GM12878 (cell line): ENCODE data around the gene SRSF2. TPM values are rescaled to one million over a fixed set of nuclear protein-coding genes. Genes with fewer than 3 reads are reported as not detected.

Source experiments
- ATAC-seq: fragments of 200-7000 bp; cut with Tn5 transposase; 3 replicates; pipeline ENCODE4 v1.9.1; 2020; ENCODE audit warnings: mild to moderate bottlenecking, moderate library complexity
- BruUV-seq: library from RNA; stranded (reverse); fragments of 400-500 nt; replicated peaks from 2 replicates; lab custom pipeline; 2021; lab: Mats Ljungman, UMichigan
- CTCF ChIA-PET: fragments of 300-600 bp; sonication (Branson Sonifier 250); formaldehyde crosslinking; extraction: SDS; loops from one replicate; lab custom pipeline; 2021; ENCODE audit warnings: inconsistent platforms; lab: Yijun Ruan, JAX
- POLR2A ChIA-PET: fragments of 350-600 bp; formaldehyde crosslinking; extraction: SDS; loops from one replicate; lab custom pipeline; 2021; ENCODE audit warnings: inconsistent platforms; lab: Charles Lee
- RAD21 ChIA-PET: fragments of 300-600 bp; sonication (Branson Sonifier 250); formaldehyde crosslinking; loops from one replicate; lab custom pipeline; 2023; ENCODE audit warnings: antibody characterized with exemption; ENCODE audit not compliant: unreplicated experiment; lab: Charles Lee
- SMC1A ChIA-PET: fragments of 300-600 bp; sonication (Branson Sonifier 250); formaldehyde crosslinking; loops from one replicate; lab custom pipeline; 2023; ENCODE audit not compliant: unreplicated experiment, uncharacterized antibody; lab: Charles Lee
- DNase-seq: peaks from one replicate; pipeline ENCODE4 v3.0.0-alpha.2; 2011; ENCODE audit warnings: low read depth, low spot score
- FAIRE-seq: peaks from 3 replicates; lab custom pipeline; 2011; peaks lifted over from hg19 to GRCh38; lab: Jason Lieb, UNC
- H2AFZ ChIP-seq: 2 replicates; pipeline ENCODE4 v1.6.0; 2011; ENCODE audit warnings: low read depth, low read length, control low read depth; ENCODE audit not compliant: control insufficient read depth
- H3K27ac ChIP-seq: 2 replicates; pipeline ENCODE4 v1.5.1; 2011; ENCODE audit warnings: control low read depth; ENCODE audit not compliant: control insufficient read depth, insufficient read depth
- H3K27me3 ChIP-seq, 2 experiments: replicated peaks in 1 of 2; 2 replicates each; pipeline versions ENCODE4 v1.6.0 to v1.6.1; 2011; ENCODE audit warnings: low read length in 1 of 2; ENCODE audit not compliant: control insufficient read depth in 2 of 2, insufficient read depth in 2 of 2
- H3K36me3 ChIP-seq, 2 experiments: 2 replicates each; pipeline ENCODE4 v1.5.1; 2011; ENCODE audit warnings: low read length in 1 of 2; ENCODE audit not compliant: control insufficient read depth in 2 of 2, insufficient read depth in 2 of 2
- H3K4me1 ChIP-seq: 2 replicates; pipeline ENCODE4 v1.6.1; 2011; ENCODE audit warnings: mild to moderate bottlenecking, low read length, moderate library complexity, mixed read lengths; ENCODE audit not compliant: control insufficient read depth, insufficient read depth
- H3K4me2 ChIP-seq: 2 replicates; pipeline ENCODE4 v1.6.0; 2011; ENCODE audit warnings: control low read depth; ENCODE audit not compliant: control insufficient read depth, insufficient read depth
- H3K4me3 ChIP-seq: fragments of 200-600 bp; sonication (generic); 2 replicates; pipeline ENCODE4 v1.5.1; 2016
- H3K79me2 ChIP-seq: 2 replicates; pipeline ENCODE4 v1.6.0; 2011; ENCODE audit warnings: low read length; ENCODE audit not compliant: control insufficient read depth, insufficient read depth
- H3K9ac ChIP-seq: 2 replicates; pipeline ENCODE4 v1.8.0; 2011; ENCODE audit warnings: low read length, control low read depth, mixed read lengths; ENCODE audit not compliant: control insufficient read depth, insufficient read depth
- H3K9me3 ChIP-seq: replicated peaks from 3 replicates; pipeline ENCODE4 v1.5.1; 2011; ENCODE audit warnings: mild to moderate bottlenecking, low read length; ENCODE audit not compliant: control insufficient read depth, insufficient read depth
- H4K20me1 ChIP-seq: 2 replicates; pipeline ENCODE4 v1.6.0; 2011; ENCODE audit not compliant: control insufficient read depth, insufficient read depth
- ASH2L ChIP-seq: fragments of 300-600, 200-600 bp; sonication (generic); IDR thresholded peaks from 2 replicates; pipeline ENCODE4 v1.6.1; 2017; ENCODE audit warnings: low read depth, mild to moderate bottlenecking, borderline replicate concordance
- CBFB ChIP-seq: IDR thresholded peaks from 2 replicates; pipeline ENCODE4 v1.6.1; 2016; ENCODE audit warnings: antibody characterized with exemption, low read depth
- CREB1 ChIP-seq: IDR thresholded peaks from 2 replicates; pipeline ENCODE4 v1.6.1; 2012; ENCODE audit warnings: low read depth, mild to moderate bottlenecking, inconsistent platforms
- EGR1 ChIP-seq, 2 experiments: IDR thresholded peaks; 1 replicate in 1 of 2; 2 replicates in 1 of 2; pipeline ENCODE4 v1.6.1; 2011 to 2012; ENCODE audit warnings: low read depth in 2 of 2, low read length in 2 of 2, borderline replicate concordance in 1 of 2, mild to moderate bottlenecking in 1 of 2, moderate library complexity in 1 of 2
- IRF4 ChIP-seq: IDR thresholded peaks from 2 replicates; pipeline ENCODE4 v1.6.1; 2011; ENCODE audit warnings: low read depth, low read length
- KDM1A ChIP-seq: fragments of 200-600 bp; sonication (generic); IDR thresholded peaks from 2 replicates; pipeline ENCODE4 v1.6.1; 2016; ENCODE audit warnings: borderline replicate concordance
- MXI1 ChIP-seq: fragments of 150-350 bp; IDR thresholded peaks from 2 replicates; pipeline ENCODE4 v1.6.1; 2011; ENCODE audit warnings: low read depth, mild to moderate bottlenecking, inconsistent platforms, low read length, improper control_type of control experiment
- MYC ChIP-seq: IDR thresholded peaks from 2 replicates; pipeline ENCODE4 v1.6.1; 2011; ENCODE audit warnings: mild to moderate bottlenecking, low read length, moderate library complexity, inconsistent platforms; ENCODE audit not compliant: insufficient read depth, insufficient replicate concordance, insufficient read length, severe bottlenecking
- NFYB ChIP-seq: IDR thresholded peaks from 2 replicates; pipeline ENCODE4 v1.6.1; 2011; ENCODE audit warnings: low read depth, mild to moderate bottlenecking, low read length, improper control_type of control experiment, moderate library complexity; ENCODE audit not compliant: insufficient read depth
- PAX5 ChIP-seq: IDR thresholded peaks from 2 replicates; pipeline ENCODE4 v1.6.1; 2011; ENCODE audit warnings: low read depth, low read length, borderline replicate concordance
- PML ChIP-seq: IDR thresholded peaks from 2 replicates; pipeline ENCODE4 v1.6.1; 2012; ENCODE audit warnings: low read length, inconsistent platforms
- POU2F2 ChIP-seq: IDR thresholded peaks from 3 replicates; pipeline ENCODE4 v1.6.1; 2011; ENCODE audit warnings: low read depth, mild to moderate bottlenecking, low read length, borderline replicate concordance
- RELA ChIP-seq: fragments of 450-650 bp; IDR thresholded peaks from 2 replicates; pipeline ENCODE4 v1.8.0; 2014; ENCODE audit warnings: borderline replicate concordance; ENCODE audit not compliant: partially characterized antibody
- SIX5 ChIP-seq: IDR thresholded peaks from 2 replicates; pipeline ENCODE4 v1.6.1; 2011; ENCODE audit warnings: mild to moderate bottlenecking, low read depth, low read length, moderate library complexity; ENCODE audit not compliant: severe bottlenecking
- SKIL ChIP-seq: fragments of 450-650 bp; IDR thresholded peaks from 2 replicates; pipeline ENCODE4 v1.6.1; 2017; ENCODE audit warnings: mild to moderate bottlenecking, low read depth, inconsistent platforms; ENCODE audit not compliant: poor library complexity, severe bottlenecking
- SREBF1 ChIP-seq: IDR thresholded peaks from 2 replicates; pipeline ENCODE4 v1.6.1; 2012; ENCODE audit warnings: mild to moderate bottlenecking, low read length
- ZNF384 ChIP-seq: IDR thresholded peaks from 2 replicates; pipeline ENCODE4 v1.6.1; 2012; ENCODE audit warnings: low read depth, mild to moderate bottlenecking, low read length, improper control_type of control experiment, borderline replicate concordance
- WGBS: methylation state at CpG from one replicate; pipeline ENCODE4 v1.1.6; 2016; ENCODE audit warnings: low lambda C conversion rate; ENCODE audit not compliant: insufficient replicate concordance, insufficient coverage; ENCODE audit errors: missing lambda C conversion rate; 5-methylcytosine and 5-hydroxymethylcytosine counted together
- in situ Hi-C: fragments of 300-500 bp; cut with MboI; formaldehyde crosslinking; loops from 9 replicates; pipeline ENCODE4 v1.14.3; 2018; ENCODE audit warnings: mixed read lengths
- intact Hi-C: fragments of 100-400 bp; cut with micrococcal nuclease; formaldehyde crosslinking; loops from one replicate; pipeline ENCODE4 v1.14.2; 2022; ENCODE audit not compliant: unreplicated experiment
- polyA plus RNA-seq, 11 experiments: library from polyadenylated mRNA; depleted of rRNA in 4 of 11; unstranded in 6 of 11; stranded (reverse) in 5 of 11; fragments of >200 nt; fragmentation: Nextera tagmentation in 4 of 11; fragmentation: Illumina TruSeq in 1 of 11; extraction: Ambion mirVana in 4 of 11; extraction: Trizol in 1 of 11; gene quantifications; 1 replicate in 1 of 11; 2 replicates in 10 of 11; pipeline versions ENCODE4 v1.2.1 to v1.2.3, GENCODE V29; 2011 to 2016; ENCODE audit warnings: inconsistent platforms in 2 of 11, missing spikeins in 2 of 11, low read depth in 1 of 11
- total RNA-seq, 4 experiments: library from RNA; depleted of rRNA in 3 of 4; stranded (reverse); fragments of >200 nt in 3 of 4; fragmentation: Illumina TruSeq in 1 of 4; extraction: Trizol in 1 of 4; gene quantifications; 2 replicates each; pipeline versions ENCODE4 v1.2.1 to v1.2.3, GENCODE V29; 2013 to 2021
- TF ChIP-seq, protein P1 (sequence below): IDR thresholded peaks from 2 replicates; pipeline ENCODE4 v1.6.1; 2011; ENCODE audit warnings: mild to moderate bottlenecking, low read depth, low read length, moderate library complexity; ENCODE audit not compliant: insufficient replicate concordance
- TF ChIP-seq, protein P2 (sequence below): IDR thresholded peaks from 2 replicates; pipeline ENCODE4 v1.6.1; 2012; ENCODE audit warnings: mild to moderate bottlenecking, low read depth, low read length

Gene SRSF2
- total and polyA plus RNA-seq, 10 of the 15 experiments (the other 5 are each of a cell fraction or from before 2014, with no cell fraction given) = 225 to 795 (median 410) TPM

DNA sequence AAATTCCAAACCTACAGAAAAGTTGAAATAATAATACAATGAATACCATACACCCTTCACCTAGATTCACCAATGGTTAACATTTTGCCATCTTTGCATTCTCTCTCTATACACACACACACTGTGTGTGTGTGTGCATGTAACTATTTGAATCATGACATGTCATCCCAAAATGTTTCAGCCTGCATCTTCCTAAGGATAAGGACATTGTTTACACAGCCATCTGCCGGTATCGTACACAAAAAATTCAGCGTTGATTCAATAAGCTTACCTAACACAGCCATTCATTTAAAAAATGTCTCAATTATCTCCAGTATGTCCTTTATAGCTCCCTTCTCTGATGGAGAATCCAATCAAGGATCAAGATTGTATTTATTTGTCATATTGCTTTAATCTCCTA, 30.3 kb downstream of the SRSF2 start:
- in situ Hi-C loops (no loop called here), intact Hi-C loops (no loop called here)
- ChIA-PET RAD21 (no interaction called here), CTCF (interaction anchor here (0.9 kb wide), 1 partner anchor 110 kb away, joined by 3 read pairs; no protein-coding TSS in a partner anchor), POLR2A (interaction anchor here (0.6 kb wide), 1 partner anchor 178 kb away, joined by 3 read pairs; no protein-coding TSS in a partner anchor), SMC1A (no interaction called here)
- H3K4me1 ChIP-seq = no peaks in the 10 kb centered on the region
- no peak overlapping the region for H3K27ac ChIP-seq
- no peak overlapping the region for H3K4me3 ChIP-seq
- 98% methylated on average over 3 of the region's 3 CpGs for WGBS
- FAIRE-seq = no peak
- no peak overlapping the region for H3K4me2 ChIP-seq
- no peaks in the 10 kb centered on the region for H3K79me2 ChIP-seq
- H2AFZ ChIP-seq = no peak overlapping the region
- no peaks in the 10 kb centered on the region for H3K36me3 ChIP-seq
- no peak for DNase-seq
- no peaks in the 10 kb centered on the region for H4K20me1 ChIP-seq
- H3K27me3 ChIP-seq = no peaks in the 10 kb centered on the region; a peak in 2 of 4 replicates
- BruUV-seq = no TSS peak
- no peak for ATAC-seq
- no peak overlapping the region for H3K9ac ChIP-seq
- H3K9me3 ChIP-seq = no peaks in the 10 kb centered on the region
- TF ChIP-seq, protein P1, sequence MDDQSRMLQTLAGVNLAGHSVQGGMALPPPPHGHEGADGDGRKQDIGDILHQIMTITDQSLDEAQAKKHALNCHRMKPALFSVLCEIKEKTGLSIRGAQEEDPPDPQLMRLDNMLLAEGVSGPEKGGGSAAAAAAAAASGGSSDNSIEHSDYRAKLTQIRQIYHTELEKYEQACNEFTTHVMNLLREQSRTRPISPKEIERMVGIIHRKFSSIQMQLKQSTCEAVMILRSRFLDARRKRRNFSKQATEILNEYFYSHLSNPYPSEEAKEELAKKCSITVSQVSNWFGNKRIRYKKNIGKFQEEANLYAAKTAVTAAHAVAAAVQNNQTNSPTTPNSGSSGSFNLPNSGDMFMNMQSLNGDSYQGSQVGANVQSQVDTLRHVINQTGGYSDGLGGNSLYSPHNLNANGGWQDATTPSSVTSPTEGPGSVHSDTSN = no peak
- TF ChIP-seq, protein P2, sequence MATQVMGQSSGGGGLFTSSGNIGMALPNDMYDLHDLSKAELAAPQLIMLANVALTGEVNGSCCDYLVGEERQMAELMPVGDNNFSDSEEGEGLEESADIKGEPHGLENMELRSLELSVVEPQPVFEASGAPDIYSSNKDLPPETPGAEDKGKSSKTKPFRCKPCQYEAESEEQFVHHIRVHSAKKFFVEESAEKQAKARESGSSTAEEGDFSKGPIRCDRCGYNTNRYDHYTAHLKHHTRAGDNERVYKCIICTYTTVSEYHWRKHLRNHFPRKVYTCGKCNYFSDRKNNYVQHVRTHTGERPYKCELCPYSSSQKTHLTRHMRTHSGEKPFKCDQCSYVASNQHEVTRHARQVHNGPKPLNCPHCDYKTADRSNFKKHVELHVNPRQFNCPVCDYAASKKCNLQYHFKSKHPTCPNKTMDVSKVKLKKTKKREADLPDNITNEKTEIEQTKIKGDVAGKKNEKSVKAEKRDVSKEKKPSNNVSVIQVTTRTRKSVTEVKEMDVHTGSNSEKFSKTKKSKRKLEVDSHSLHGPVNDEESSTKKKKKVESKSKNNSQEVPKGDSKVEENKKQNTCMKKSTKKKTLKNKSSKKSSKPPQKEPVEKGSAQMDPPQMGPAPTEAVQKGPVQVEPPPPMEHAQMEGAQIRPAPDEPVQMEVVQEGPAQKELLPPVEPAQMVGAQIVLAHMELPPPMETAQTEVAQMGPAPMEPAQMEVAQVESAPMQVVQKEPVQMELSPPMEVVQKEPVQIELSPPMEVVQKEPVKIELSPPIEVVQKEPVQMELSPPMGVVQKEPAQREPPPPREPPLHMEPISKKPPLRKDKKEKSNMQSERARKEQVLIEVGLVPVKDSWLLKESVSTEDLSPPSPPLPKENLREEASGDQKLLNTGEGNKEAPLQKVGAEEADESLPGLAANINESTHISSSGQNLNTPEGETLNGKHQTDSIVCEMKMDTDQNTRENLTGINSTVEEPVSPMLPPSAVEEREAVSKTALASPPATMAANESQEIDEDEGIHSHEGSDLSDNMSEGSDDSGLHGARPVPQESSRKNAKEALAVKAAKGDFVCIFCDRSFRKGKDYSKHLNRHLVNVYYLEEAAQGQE = no peak
- TF ChIP-seq SIX5 (no peak), KDM1A (no peak), EGR1 (IDR thresholded peaks at IDR 0.05; ENCODE audit: borderline replicate concordance in 1 of 2, low read depth in 2 of 2, low read length in 2 of 2) (no peak), CBFB (no peak), PAX5 (no peak), ASH2L (no peak), IRF4 (no peak), MYC (no peak), RELA (no peak), POU2F2 (no peak), CREB1 (no peak), NFYB (no peak), MXI1 (no peak), SKIL (no peak), ZNF384 (no peak), SREBF1 (no peak), PML (no peak)
